Activated T-cell treated with anti-CD3 and anti-CD28 coated beads for 1 hour (primary cell): ENCODE measurements around the gene ABCB6.
"Not testable (repeated sequence)": the region's sequence is repeated elsewhere in the genome, so short reads cannot be mapped to it uniquely, and the experiment has no call there.

Source experiments
- DNase-seq: peaks from one replicate; pipeline ENCODE4 v3.0.0-alpha.2; 2020; ENCODE audit warnings: low read depth

Gene ABCB6

DNA sequence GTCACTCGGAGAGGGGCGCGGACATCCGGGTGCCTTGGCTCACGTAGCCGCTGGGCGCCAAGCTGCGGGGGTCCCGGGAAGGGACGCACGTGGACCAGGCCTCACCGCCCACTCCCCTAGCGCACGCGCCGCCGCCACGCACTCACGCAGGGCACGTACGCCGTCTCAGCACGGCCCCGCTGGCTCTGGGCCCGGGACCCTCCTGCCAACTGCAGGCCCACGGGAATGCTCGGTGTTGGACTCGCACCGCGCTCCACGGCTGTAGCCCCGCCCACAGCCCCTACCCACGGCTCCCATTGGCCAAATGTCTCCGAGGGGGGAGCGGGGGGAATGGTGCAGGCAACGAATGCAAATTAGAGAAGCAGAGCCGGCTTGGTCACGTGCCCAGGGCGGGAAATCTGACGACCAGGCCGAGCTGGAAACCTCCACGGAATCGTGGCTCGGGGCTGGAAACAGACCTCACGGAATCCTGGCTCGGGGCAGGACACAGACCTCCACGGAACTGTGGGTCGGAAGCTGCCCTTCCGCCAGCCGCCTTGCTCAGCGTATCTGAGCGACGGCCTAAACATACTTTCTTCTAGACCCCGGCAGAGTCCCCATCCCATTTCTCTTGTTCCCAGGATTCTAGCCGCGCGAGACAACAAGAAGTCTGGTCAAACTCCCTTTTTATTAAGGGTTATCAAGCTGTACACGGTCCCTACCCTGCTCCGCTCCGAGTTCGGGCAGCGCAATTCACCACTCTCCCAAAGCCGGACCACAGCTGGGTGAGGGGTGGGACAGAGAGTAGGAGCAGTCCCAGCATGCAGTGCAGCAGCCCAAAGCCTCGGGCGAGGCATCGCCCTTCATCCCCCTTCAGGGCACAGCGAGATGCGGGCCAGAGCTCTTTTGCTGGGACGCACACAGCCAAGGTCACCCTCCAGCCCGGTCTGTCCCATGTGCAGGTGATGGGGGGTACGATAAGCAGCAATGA lies at the start of gene ABCB6:
Gene ABCB6, minus strand, starts transcription at position 227 of the 970 bp plus-strand sequence. CDS start 285 bp downstream, outside the sequence.
- peak; percentile 81 for DNase-seq

DNA sequence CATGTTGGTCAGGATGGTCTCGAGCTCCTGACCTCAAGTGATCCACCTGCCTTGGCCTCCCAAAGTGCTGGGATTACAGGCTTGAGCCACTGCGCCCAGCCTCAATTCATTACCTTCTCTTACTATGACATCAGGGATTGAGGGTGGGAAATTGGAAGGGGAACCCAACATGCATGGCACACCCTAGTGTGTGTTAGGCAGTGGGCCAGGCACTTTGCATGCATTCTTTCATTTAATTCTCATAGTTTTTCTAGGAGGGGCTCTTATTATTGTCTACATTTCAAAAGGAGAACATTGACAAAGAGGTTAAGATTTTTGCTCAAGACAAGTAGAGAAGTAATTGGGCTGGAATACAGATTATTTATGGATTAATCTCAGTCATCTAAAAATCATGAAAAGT lies 49.5 kb upstream of the ABCB6 start:
- no peak for DNase-seq

DNA sequence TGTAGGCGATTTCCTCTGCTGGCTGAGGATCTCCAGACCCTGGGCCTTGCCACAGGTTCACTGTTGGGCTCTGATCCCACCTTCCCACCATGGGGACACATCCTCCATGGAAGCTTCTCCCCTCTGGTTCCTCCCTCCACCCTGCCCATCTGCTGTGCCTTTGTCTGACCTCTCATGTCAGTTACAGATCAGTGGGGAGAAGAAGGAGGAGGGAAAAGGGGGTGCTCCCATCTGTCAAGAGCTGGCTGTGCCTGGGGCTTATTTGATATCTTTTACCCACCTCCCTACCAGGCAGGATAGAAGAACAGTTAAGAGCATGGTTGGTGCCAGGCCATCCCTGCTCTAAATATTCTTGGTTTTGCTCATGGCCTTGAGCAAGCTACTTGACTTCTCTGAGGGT lies 48.1 kb upstream of the ABCB6 start:
- no peak for DNase-seq

DNA sequence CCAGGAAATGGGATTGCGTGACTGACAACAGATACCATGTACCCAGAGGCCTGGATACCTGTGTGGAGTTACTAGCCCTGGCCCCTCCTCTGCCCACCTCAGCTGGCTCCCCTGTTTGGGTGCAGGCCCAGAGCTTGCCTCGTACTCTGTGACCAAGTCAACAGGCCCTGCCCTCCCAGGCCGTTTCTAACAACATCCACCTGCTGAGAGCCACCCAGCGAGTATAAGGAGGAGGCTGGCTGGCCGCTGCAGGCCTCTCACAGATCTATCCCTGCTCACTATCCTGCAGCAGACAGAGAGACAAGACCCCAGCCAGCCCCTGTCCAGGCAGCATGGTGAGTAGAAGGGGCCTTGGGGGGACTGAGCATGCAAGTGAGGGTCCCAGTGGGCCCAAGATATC lies 47.5 kb upstream of the ABCB6 start:
- no peak for DNase-seq

- DNase-seq: no peak
These were observed 42.5 kb upstream of the ABCB6 start for GRCh38 chr2:219261024-219261855.

DNA sequence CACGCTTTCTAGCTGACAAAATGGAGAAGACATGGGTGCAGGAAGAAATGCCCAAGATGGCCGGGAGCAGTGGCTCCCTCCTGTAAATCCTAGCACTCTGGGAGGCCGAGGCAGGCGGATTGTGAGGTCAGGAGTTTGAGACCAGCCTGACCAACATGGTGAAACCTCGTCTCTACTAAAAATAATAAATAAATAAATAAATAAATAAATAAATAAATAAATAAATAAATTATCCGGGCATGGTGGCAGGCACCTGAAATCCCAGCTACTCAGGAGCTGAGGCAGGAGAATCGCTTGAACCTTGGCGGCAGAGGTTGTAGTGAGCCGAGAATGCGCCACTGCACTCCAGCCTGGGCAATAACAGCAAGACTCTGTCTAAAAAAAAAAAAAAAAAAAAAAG lies 40.2 kb upstream of the ABCB6 start:
- DNase-seq: not testable (repeated sequence)

DNA sequence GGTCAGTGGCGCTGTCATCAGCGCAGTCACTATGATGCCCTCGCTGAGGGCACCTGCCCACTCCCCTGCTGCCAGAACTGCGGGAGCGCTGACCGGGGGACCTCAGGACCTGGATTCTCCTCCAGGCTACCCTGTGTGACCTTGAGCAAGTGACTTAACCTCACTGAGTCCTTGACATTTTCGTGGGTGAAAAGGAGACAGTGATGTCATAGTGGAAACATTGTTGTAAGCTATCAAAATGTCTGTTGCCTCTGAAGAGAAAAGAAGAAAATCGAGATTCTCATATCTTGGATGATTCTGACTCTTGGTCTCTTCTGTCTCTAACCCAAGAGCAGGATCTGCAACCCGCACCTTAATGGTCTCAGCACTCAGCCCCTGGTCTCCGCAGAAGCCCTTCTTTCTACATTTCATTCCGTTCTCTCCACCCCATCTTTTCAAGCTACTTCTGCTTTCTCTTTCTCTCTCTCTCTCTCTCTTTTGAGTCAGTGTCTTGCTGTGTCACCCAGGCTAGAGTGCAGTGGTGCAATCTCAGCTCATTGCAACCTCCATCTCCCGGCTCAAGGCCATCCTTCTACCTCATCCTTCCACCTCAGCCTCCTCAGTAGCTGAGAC lies 35.9 kb upstream of the ABCB6 start:
- no peak for DNase-seq

- DNase-seq: peak; percentile 93
These were observed 35.2 kb upstream of the ABCB6 start, which contains the start of gene TUBA4A for GRCh38 chr2:219253753-219254589. Gene TUBA4A, minus strand, starts transcription at chr2:219253918. Its CDS starts 60 bp downstream, at chr2:219253858.

DNA sequence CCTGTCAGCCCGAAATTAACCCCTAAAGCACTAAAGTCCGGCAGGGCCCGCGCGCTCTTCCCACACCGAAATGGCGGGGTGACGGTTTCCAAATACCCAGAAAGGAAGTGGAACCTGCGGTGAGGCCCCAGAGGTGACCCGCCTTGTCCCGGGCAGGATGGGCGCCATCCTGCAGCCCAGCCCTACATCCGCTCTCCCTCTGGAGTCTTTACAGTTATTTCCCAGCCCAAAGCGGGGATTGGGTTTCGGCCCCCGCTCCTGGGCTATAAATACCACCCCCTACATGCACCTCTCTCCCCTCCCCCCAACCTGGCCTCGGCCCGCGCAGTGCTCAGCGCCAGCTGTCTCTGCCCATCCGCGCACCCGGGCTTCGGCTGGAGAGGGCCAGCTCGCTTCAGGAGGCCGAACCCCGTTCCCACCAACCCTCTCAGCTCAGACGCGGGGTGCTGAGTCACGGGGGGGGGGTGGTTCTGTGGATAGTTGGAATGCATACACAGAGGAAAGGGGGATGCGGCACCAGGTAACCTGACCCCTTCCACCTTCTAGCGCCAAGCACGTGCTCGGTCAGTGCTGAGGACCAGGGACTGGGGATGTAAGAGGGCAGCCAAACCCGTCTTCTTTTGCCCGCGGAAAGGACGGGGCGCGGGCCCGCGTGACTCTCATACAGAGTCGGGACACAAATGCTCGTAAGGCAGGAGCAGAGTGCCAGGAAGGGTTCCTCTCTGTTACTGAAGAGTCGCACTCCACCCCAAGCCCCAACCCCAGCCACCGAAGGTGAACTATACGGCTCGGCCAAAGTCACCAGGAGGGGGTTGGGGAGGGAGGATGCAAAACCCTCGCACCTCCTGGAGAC lies 34.4 kb upstream of the ABCB6 start, which contains the start of gene TUBA4B:
Gene TUBA4B, plus strand, starts transcription at position 344 of the 853 bp plus-strand sequence. Its CDS starts 165 bp downstream, at position 509.
- DNase-seq: no peak

DNA sequence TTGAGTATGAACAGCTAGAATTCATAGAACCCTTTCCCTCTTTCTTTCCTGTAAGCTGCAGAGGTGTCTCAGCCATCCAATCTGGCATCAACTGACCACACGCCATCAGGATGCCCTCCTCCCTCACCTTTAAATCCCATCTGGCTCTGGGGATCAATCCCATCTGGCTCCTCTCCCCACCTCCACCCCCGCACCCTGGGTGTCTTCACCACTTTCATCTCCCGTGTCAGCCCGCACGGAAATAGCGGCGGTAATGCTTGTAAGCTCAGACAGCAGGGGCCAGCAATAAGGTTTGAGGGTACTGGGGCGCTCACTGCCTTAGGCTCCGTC lies 33.8 kb upstream of the ABCB6 start:
- no peak for DNase-seq

DNA sequence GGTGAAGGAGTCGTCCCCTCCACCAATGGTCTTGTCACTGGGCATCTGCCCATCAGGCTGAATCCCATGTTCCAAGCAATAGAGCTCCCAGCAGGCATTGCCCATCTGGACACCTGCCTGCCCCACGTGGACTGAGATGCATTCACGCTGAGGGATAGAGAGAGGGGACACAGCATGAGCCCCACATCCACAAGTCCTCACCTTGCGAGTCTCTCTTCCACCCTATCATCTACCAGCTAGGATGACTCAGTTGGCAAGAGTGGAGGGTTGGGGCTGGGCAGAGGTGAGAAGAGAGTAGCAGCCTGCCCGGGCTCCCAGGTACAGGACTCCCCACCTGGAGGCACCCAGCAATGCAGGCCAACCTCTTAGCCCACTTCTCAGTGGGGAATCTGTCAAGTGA lies 33.3 kb upstream of the ABCB6 start:
- no peak for DNase-seq

GRCh38 chr2:219251656-219252055 lies 32.9 kb upstream of the ABCB6 start:
- DNase-seq: no peak

DNA sequence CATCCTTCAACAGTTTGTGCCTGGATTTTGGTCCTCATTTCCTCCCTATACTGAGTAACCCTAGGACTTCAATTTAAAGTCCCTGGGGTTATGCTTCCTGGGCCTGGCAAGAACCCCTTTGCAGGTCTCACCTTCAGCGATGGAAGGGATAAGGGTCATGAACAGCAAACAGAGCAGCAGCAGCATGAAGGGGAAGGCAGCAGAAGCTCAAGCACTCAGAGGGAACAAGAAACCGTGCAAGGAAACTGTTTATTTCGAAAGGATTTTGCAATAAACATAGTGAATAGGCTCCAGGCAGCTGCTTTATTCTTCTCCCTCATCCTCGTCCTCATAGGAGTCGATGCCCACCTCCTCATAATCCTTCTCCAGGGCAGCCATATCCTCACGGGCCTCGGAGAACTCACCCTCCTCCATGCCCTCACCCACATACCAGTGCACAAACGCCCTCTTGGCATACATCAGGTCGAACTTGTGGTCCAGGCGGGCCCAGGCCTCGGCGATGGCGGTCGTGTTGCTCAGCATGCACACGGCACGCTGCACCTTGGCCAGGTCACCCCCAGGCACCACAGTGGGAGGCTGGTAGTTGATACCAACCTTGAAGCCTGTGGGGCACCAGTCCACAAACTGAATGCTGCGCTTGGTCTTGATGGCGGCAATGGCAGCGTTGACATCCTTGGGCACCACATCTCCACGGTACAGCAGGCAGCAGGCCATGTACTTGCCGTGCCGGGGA lies 31.5 kb upstream of the ABCB6 start:
- no peak for DNase-seq

DNA sequence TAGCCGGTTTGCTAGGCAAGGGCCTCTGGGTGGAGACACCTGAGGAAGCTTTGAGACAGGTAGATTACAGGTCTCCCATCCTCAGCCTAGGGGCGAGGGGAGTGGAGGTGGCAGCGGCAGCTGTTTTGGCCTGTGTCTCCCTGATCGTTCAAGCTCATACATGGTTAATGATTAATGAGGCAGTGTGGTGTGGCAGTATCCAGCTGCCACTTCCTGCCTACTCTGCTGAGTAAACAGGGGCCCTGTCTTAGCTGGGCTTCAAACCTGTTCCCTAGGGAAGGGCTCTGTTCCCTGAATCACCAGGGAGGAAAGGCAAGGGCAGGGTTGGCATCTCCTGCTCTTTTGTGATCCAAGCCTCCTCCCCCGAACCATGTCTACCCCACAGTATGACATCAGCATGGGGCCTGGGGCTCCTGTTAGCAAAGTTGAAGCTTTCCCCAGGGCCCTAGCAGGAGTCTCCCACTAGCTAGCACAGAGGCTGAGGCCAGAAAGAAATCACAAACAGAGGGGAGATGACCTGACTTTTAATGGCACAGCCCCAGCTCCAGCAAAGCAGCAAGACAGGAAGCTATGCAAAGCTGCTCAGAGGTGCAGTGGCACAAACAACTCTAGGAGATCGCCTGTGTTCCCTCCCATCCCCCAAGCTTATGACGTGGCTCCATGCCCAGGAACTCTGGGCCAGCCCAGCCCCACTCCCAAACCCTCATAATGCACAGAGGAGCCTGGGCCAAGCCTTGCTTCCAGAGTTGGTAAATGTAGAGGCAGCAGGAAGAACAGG lies 30.6 kb upstream of the ABCB6 start:
- no peak for DNase-seq

- DNase-seq: no peak
These were observed 30.1 kb upstream of the ABCB6 start for GRCh38 chr2:219248845-219249202.

GRCh38 chr2:219247678-219248642 lies 29.2 kb upstream of the ABCB6 start:
- DNase-seq: no peak

DNA sequence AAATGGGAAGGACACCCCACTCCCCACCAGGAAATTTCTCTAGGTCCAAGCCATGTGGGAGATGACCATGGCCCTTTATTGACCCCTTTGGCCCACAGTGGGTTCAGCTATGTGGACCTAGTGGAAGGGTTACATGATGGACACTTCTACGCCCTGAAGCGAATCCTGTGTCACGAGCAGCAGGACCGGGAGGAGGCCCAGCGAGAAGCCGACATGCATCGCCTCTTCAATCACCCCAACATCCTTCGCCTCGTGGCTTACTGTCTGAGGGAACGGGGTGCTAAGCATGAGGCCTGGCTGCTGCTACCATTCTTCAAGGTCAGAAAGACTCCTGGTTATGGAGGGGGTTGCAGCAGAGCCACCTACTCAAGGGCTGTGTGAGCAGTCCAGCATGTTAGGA lies 27.8 kb upstream of the ABCB6 start:
- no peak for DNase-seq

DNA sequence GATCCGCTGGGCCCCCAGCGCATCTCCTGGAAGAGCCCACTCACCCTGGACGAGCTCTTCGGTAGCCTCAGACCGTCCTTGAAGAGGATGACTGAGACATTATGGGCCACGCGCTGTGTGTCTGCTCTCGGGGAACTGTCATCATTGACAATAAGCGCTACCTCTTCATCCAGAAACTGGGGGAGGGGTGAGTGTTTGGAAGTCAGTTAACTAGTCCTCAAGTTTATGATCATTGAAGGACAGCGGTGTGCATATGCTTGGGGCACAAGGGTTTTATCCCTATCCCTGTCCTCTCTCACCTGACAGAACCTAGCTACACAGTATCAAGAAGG lies 27.1 kb upstream of the ABCB6 start:
- DNase-seq: no peak
